GM21515 (cell line): ENCODE data around the gene SYT8.
"Not testable (repeated sequence)": the region's sequence is repeated elsewhere in the genome, so short reads cannot be mapped to it uniquely, and the experiment has no call there.

Source experiments
- ATAC-seq: cut with Tn5 transposase; IDR thresholded peaks from one replicate; pipeline ENCODE4 v1.9.1; 2021; ENCODE audit not compliant: unreplicated experiment

SYT8 gene, protein sequence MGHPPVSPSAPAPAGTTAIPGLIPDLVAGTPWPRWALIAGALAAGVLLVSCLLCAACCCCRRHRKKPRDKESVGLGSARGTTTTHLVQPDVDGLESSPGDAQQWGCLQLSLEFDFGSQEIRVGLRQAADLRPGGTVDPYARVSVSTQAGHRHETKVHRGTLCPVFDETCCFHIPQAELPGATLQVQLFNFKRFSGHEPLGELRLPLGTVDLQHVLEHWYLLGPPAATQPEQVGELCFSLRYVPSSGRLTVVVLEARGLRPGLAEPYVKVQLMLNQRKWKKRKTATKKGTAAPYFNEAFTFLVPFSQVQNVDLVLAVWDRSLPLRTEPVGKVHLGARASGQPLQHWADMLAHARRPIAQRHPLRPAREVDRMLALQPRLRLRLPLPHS

DNA sequence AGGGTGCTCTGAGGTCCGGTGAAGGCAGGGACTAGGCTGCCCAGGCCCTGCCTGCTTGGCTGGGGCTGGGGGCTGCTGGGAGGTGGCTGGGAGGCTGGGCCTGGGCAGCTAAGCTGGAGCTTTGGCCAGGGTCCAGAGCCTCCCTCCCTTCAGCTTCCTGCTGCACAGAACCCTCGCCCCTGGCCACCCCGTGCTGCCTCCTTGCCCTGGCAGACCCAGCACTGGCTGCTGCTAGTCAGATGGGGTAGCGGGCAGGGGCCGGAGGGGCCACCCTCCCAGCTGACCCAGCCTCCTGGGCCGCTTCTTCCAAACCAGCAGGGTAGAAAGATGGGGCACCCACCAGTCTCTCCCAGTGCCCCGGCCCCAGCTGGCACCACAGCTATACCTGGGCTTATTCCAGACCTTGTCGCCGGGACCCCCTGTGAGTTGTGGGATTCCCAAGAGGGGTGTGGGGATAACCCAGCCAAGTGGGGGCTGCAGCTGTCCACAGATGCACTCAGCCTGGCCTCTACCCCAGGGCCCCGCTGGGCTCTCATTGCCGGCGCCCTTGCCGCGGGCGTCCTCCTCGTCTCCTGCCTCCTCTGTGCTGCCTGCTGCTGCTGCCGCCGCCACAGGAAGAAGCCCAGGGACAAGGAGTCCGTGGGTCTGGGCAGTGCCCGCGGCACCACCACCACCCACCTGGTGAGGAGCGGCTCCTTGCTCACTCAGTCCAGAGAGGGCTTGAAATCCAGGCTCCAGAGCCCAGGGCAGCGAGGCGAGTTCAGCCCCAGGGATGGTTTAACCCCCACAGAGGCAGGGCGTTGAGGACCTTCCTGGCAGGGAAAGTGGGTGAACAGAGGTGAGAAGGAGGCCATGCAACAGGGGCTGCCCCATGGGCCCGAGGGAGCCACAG, at the start of gene SYT8:
Gene SYT8 (plus strand): TSS at position 212 of the 892 bp plus-strand sequence. CDS start 116 bp downstream, at position 328.
- no peak for ATAC-seq

DNA sequence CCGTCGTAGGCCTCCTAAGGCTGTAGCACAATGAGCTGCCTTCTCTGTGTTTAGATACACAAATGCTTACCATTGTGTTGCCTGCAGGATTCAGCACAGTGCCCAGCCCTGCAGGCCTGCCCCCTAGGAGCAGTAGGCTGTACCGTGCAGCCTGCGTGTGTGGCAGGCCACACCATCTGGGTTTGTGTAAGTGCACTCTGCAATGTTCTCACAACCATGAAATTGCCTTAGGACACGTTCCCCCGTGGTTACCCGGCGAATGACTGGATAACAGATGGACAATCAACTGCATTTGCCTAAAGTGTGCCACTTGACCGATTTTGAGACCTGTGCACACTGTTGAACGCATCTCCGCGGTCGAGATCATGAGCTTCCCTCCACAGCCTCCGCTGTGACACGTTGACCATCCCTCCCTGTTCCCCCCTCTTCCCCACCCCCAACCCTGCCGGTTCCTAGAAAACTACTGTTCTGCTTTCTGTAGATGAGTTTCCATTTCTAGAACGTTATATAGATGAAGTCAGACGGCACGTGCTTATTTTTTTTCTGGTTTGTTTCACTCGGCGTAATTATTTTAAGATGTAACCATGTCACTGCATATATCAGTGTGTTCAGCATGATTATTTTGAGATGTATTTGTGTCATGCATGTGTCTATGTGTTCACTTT, 48.9 kb upstream of the SYT8 start:
- ATAC-seq = no peak

DNA sequence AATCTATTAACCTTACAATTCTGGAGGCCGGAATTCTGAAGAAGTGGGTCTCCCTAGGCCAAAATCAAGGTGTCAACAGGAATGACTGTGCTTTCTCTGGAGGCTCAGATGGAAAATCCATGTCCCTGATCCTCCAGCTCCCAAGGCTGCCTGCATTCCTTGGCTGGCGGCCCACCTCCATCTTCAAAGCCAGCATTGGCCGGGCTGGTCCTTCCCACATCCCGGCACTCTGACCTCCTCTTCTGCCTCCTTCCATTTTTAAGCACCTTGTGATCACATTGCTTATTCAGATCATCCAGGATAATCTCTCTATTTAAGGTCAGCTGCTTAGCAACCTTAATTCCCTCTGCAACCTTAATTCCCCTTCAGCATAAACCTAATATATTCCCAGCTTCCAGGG, 48.3 kb upstream of the SYT8 start:
- ATAC-seq = no peak

DNA sequence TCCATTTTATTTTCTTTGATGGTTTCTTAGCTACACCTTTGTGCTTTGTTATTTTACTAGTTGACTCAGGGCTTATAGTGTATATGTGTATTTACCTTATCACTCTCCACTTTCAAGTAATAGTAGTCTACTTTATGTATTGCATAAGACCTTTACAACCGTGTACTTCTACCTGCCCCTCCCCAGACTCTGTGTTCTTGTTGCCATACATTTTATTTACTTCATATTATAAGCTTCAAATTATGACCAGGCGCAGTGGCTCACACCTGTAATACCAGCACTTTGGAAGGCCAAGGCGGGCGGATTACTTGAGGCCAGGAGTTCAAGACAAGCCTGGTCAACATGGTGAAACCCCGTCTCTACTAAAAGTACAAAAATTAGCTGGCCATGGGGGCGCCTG, 42.9 kb upstream of the SYT8 start:
- no peak for ATAC-seq

DNA sequence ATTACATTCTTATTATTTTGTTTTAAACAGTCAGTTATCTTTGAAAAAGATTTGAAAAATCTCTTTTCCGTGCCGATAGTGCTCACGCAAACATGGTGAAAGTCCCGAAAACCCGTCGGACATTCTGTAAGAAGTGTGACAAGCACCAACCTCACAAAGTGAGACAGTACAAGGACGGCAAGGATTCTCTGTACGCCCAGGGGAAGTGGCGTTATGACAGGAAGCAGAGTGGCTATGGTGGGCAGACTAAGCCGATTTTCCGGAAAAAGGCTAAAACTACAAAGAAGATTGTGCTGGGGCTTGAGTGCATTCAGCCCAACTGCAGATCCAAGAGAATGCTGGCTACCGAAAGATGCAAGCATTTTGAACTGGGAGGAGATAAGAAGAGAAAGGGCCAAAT, 42.3 kb upstream of the SYT8 start:
- ATAC-seq = no peak

DNA sequence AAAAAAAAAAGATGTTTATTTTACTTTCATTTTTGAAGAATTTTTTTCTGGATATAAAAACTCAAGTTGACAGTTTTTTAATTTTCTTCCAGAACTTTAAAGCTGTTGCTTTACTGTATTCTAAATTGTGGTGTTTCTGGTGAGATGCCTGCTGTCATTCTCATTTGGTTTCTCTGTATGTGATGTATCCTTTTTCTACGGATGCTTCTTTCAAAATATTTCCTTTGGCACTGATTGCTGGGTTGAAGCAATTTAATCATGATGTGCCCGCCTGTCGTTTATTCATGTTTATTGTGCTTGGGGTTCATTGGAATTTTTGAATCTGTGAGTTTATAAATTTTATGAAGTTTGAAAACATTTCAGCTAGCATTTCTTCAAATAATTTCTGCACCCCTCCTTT, 41.7 kb upstream of the SYT8 start:
- ATAC-seq = no peak

DNA sequence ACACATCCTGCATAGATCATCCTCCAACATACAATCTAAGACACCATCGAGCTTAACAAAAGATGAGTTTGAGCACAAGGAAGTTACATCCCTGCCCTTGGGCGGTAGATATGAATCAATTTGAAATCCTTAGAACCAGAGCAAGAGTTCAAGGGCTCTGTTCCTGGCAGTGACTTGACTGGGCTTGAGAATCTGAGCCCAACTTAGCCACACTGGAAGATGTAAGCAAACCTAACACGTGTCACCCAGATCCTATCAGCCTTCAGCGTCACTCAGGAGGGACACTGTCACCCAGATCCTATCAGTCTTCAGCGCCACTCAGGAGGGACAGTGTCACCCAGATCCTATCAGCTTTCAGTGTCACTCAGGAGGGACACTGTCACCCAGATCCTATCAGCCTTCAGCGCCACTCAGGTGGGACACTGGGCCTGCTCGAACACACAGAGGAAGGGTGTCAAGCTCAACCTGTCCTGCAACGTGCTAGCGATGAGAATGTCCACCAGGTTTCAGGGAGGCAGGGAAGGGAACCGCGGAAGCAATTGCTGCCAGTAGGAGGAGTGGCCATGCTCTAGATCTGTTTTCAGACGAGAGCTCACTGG, 38.3 kb upstream of the SYT8 start:
- ATAC-seq = no peak

DNA sequence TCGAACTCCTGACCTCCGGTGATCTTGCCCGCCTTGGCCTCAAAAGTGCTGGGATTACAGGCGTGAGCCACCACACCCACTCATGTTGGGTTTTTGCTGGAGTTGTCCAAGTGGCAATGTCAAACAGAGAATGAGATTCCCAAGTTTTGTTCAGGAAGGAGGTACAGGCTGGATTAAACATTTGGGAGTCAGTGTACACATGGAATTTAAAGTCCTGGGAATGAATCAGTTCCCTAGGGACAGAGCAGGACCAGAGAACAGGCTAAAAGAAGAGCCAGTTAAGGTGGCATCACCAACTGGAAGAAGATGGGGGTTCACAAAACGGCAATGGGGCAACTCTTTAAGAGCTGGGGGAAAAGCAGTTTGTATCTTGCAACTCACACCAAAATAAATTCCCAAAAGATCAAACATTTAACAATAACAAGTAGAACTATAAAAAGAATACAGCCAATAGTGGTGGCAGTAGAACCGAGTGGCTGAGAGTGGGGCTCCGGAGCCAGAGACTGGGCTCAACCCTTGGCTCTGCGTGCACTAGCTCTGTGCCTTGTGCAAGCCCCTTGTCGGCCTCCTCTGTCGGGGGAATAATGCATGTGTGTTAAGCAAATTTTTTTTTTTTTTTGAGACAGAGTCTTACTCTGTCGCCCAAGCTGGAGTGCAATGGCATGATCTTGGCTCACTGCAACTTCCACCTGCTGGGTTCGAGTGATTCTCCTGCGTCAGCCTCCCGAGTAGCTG, 37.2 kb upstream of the SYT8 start:
- no peak for ATAC-seq

DNA sequence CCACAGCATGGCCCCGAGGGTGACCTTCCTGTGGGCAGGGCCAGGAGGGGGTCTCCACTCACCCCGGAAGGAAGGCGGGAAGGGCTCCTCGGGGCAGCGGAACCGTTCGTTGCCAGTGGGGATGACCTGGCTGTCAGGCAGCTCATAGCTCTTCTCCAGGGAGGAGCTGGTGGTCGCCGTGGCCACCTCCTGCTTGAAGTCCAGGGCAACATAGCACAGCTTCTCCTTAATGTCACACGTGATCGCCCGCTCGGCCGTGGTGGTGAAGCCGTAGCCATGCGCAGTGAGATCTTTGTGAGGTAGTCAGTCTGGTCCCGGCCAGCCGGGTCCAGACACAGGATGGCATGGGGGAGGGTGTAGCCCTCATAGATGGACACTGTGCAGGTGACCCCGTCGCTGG, 31.5 kb upstream of the SYT8 start:
- no peak for ATAC-seq

DNA sequence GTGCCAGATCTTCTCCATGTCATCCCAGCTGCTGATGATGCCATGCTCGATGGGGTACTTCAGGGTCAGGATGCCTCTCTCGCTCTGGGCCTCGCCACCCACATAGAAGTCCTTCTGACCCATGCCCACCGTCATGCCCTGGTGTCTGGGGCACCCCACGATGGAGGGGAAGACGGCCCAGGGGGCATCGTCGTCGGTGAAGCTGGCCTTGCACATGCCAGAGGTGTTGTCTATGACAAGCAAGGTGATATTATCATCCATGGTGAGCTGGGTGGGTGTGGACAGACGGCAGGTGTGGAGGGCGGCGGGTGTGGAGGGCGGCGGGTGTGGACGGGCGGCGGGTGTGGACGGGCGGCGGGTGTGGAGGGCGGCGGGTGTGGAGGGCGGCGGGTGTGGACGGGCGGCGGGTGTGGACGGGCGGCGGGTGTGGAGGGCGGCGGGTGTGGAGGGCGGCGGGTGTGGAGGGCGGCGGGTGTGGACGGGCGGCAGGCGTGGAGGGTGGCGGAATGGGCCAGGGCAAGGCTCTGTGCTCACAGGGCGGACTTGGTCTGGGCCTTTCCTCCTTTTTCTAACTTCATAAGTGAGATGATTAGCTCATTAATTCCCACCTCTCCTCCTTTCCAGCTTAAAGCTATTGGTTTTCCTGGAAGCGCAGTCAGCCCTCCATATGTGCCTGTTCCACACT, 30.8 kb upstream of the SYT8 start:
- not testable (repeated sequence) for ATAC-seq

DNA sequence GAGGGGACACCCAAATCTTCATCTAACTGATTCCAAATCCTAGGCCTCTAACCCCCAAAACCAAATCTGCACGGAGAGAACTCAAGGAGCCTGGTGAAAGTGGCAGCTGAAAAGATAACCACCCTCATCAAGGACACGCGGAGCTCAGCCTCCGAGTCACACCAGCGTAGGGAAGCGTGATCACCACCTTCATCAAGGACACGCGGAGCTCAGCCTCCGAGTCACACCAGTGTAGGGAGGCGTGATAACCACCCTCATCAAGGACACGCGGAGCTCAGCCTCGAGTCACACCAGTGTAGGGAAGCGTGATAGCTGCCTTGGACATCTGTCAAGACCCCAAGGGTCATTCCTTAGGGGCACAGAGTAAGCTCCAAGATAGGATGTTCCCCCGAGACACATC, 29.3 kb upstream of the SYT8 start:
- no peak for ATAC-seq

DNA sequence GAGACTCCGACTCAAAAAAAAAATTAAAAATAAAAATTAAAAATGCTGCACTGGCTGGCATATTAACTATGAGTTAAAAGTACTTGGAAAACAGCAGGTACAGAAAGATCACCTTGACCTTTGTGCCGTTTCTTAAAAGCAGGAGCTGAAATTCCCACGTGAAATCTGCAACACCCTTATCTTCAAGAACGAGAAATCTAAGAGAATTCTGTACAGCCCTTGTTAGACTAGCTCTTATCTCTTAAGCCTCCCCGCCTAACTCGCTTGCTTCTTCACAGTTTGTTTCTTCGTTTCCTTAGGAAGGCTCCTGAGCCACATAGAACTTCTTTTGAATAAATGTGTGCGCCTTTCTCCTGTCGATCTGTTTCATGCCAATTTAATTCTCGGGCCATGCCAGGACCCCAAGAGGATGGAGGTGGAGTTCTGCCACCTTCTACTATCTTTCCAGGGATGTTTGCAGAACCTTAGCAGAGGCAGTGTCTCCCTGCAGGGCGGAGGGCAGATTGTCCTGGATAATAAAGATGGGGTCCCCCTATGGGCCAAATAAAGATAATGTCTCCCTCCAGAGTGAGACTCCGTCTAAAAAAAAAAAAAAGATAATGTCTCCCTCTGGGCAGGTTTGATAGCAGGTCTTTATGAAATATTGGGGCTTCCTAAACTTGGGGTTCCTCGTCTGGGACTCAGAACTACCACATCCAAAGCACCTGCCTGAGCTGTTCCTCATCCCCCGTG, 27.4 kb upstream of the SYT8 start:
- no peak for ATAC-seq

DNA sequence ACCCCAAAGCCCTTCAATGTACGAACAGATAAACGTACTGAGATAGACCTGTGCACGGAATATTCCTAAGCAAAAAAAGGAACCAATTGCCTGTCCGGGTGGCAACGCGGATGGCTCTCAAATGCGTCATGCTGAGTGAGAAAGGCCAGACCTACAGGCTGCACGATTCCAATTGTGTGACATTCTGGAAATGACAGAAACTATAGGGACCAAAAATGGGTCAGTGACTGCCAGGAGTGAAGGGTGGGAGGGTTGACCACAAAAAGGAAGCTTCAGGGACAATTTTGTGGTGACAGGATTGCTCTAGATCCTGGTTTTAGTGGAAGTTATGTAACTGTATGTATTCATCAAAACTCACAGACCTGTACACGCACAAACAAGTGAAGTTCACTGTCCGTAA, 24.0 kb upstream of the SYT8 start:
- no peak for ATAC-seq

DNA sequence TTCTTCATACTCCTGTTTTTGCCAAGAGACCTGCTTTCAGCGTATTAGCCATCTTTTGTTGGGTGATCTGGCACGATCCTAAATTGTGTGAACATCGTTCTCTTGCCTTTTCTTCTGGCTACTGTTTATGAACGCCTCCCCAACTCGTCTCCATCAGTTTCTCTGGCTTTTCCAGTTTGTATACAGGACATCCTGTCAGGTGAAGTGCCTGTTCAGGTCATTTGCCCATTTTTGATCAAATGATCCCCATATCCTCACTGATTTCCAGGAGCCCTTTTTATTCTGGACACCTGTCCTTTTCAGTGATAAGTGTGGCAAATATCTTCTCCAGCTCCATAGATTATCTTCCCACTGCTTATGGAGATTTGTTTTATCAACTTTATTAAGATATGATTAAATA, 22.5 kb upstream of the SYT8 start:
- ATAC-seq = no peak

DNA sequence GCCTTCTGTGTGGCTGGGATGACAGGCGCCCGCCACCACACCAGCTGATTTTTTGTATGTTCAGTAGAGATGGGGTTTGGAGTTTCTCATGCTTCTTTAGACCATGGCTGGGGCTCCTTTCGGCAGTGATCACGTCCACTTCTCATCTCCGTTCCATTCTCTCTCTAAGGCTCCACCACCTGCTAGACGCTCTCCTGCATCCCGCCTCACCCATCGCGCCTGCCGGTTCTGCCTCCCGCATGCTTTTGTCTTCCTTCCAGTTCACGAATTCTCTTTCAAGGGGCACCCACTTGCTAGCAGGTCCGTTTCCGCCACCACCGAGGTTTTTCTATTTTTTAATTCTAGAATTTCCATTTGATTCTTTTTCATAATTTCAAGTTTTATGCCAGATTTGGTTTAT, 22.0 kb upstream of the SYT8 start:
- no peak for ATAC-seq

DNA sequence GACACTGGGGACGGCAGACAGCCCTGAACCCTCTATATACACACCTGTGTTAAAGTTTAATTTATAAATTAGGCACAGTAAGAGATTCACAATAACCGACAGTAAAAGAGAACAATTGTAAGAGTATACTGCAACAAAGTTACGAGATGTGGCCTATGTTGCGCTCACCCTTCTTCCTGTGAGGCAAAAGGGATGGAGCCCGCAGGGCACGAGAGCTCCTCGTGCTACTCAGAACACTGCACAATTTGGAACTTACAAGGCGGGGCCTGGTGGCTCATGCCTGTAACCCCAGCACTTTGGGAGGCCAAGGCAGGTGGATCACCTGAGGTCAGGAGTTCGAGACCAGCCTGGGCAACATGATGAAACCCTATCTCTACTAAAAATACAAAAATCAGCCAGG, 21.4 kb upstream of the SYT8 start:
- ATAC-seq = not testable (repeated sequence)

DNA sequence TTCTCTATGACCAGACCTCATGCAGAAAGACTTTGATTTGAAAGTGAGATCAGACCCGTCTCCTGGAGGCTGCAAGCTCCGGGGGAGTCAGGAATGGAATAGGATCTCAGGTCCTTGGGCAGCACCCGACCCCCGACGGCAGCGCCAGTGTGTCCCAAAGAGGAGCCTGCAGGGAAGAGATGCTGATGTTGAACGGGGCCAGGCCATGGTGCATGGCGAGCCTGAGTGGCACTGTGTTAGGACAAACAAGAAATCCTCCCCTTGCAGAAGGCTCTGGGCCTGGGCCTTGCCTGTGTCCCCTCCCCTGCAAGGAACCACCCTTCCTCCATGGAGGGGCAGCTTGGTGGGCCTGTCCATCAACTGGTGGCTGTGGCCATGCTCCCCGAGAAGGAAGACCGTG, 20.1 kb upstream of the SYT8 start:
- no peak for ATAC-seq

DNA sequence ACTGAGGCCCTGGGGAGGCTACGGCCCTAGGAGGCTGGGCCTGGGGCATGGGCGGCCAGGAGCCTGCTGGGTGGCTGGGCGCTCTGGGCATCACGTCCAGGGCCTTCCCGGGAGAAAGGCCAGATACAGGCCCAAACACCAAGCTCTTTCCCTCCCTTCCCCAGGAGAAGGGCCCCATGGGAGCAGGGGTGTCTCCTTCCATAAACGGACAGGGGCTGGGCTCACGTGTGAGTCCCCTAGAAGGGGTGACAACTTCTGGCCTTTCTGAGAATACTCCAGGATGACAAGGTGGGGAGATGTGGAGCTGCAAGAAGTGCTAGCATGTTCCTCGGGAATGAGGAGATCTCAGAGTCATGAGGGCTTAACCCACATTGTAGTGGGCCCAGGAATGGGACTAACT, 19.5 kb upstream of the SYT8 start:
- ATAC-seq = no peak

DNA sequence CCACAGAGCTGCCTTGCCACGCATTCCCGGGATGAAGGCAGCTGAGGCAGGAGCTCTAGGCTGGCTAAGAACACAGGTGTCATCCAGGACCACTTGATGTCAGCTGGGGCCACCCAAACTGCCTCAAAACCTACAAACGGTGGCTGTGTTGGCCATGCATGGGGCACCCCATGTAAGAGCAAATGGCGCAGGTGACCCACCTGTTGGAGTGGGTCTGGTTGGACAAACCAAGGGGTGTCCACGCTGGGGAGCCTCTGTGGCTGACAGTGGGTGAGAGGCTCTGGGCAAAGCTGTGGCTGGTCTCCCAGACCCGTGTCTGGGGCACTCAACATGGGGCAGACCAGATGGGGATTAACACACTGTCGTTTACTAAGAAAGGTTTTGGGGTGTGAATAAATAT, 19.0 kb upstream of the SYT8 start:
- no peak for ATAC-seq
